Esophagus muscularis mucosa (tissue), 4 donors: Measurements from ENCODE around the gene LCMT2. TPM values are rescaled to one million over a fixed set of nuclear protein-coding genes. Genes with fewer than 3 reads are reported as not detected.
A peak's percentile ranks its signal among the peaks of the same experiment; 100 is the strongest.

ENCODE experiments used
- DNase-seq: peaks from one replicate; pipeline ENCODE4 v3.0.0-alpha.2; 2017; ENCODE audit errors: extremely low spot score
- H3K27ac ChIP-seq, 4 donors: fragments of 200-600 bp; sonication (generic); replicated peaks in 1 of 4; 1 replicate in 3 of 4; 2 replicates in 1 of 4; pipeline ENCODE4 v1.5.1; 2016 to 2019; ENCODE audit warnings: mild to moderate bottlenecking in 1 of 4
- H3K27me3 ChIP-seq, 4 donors: fragments of 200-600 bp; sonication (generic); one replicate each; pipeline versions ENCODE4 v1.5.1 to v1.6.0; 2016 to 2019
- H3K36me3 ChIP-seq, 4 donors: fragments of 200-600 bp; sonication (generic); one replicate each; pipeline ENCODE4 v1.5.1; 2016 to 2019
- H3K4me1 ChIP-seq, 4 donors: fragments of 200-600 bp; sonication (generic); one replicate each; pipeline ENCODE4 v1.5.1; 2016 to 2019
- H3K4me3 ChIP-seq, 4 donors: fragments of 200-600 bp; sonication (generic); 1 replicate in 2 of 4; 2 replicates in 2 of 4; pipeline ENCODE4 v1.5.1; 2016 to 2019; ENCODE audit warnings: mild to moderate bottlenecking in 4 of 4, moderate library complexity in 1 of 4
- H3K9me3 ChIP-seq, 4 donors: fragments of 200-600 bp; sonication (generic); 1 replicate in 3 of 4; 2 replicates in 1 of 4; pipeline ENCODE4 v1.5.1; 2016 to 2019
- CTCF ChIP-seq, 3 experiments: fragments of 200-600 bp in 2 of 3; fragments of 450-650 bp in 1 of 3; sonication (generic) in 2 of 3; IDR thresholded peaks; one replicate each; pipeline ENCODE4 v1.5.1; 2017 to 2019; ENCODE audit warnings: antibody characterized with exemption in 3 of 3, mild to moderate bottlenecking in 2 of 3, moderate library complexity in 1 of 3
- EP300 ChIP-seq: sonication (generic); formaldehyde crosslinking; IDR thresholded peaks from one replicate; pipeline ENCODE4 v1.6.1; 2017; ENCODE audit warnings: antibody characterized with exemption
- POLR2A ChIP-seq: fragments of 450-650 bp; IDR thresholded peaks from one replicate; pipeline ENCODE4 v1.6.1; 2017; ENCODE audit warnings: antibody characterized with exemption, moderate library complexity, mild to moderate bottlenecking, low read depth
- POLR2AphosphoS5 ChIP-seq, 2 donors: sonication (generic); formaldehyde crosslinking; IDR thresholded peaks; one replicate each; pipeline ENCODE4 v1.6.1; 2017; ENCODE audit warnings: antibody characterized with exemption in 2 of 2
- WGBS: methylation state at CpG from one replicate; pipeline ENCODE4 v1.1.5; 2018; 5-methylcytosine and 5-hydroxymethylcytosine counted together
- intact Hi-C: fragments of 100-400 bp; cut with DNase I; formaldehyde crosslinking; loops from one replicate; pipeline ENCODE4 v1.15.1; 2023
- total RNA-seq, 4 donors: library from RNA; depleted of rRNA; stranded (reverse); fragments of >200 nt; gene quantifications; one replicate each; pipeline versions ENCODE4 v1.1.0 to v1.2.1, GENCODE V29; 2016

The LCMT2 gene
- total RNA-seq, 4 donors from 2014 or later, result 5.4 to 9.3 (median 7.1) TPM

GRCh38 chr15:43316971-43317346 is 13.4 kb downstream of the LCMT2 start:
- TF ChIP-seq EP300 (no peak), POLR2A (no peak), POLR2AphosphoS5 (IDR thresholded peaks at IDR 0.05) (no peak), CTCF (IDR thresholded peaks at IDR 0.05) (no peak)
- Histone ChIP-seq H3K9me3 (no peaks in the 10 kb centered on the region), H3K36me3 (no peaks in the 10 kb centered on the region), H3K4me1 (peaks cover 0 to 14% (median 5%) of the 10 kb centered on the region in 4 donors), H3K27me3 (peaks cover 0 to 13% (median 0%) of the 10 kb centered on the region in 4 donors), H3K4me3 (no peak overlapping the region), H3K27ac (peak overlapping the region in 2 of 4 donors; percentile 53 to 63)
- WGBS, result 90% methylated on average over 1 of the region's 1 CpG
- intact Hi-C loops, result no loop called here
- DNase-seq, result no peak

- intact Hi-C loops, result no loop called here
- Histone ChIP-seq H3K27ac (peak overlapping the region; percentile 53 to 63 (median 56)), H3K4me3 (no peak overlapping the region), H3K27me3 (peaks cover 0 to 17% (median 0%) of the 10 kb centered on the region in 4 donors), H3K9me3 (no peaks in the 10 kb centered on the region), H3K36me3 (no peaks in the 10 kb centered on the region), H3K4me1 (peaks cover 0 to 14% (median 5%) of the 10 kb centered on the region in 4 donors)
- WGBS, result 23% methylated on average over 6 of the region's 6 CpGs
- no peak for DNase-seq
- TF ChIP-seq POLR2A, result no peak
- peak in 1 of 2 donors; percentile 50 for TF ChIP-seq POLR2AphosphoS5 (IDR thresholded peaks at IDR 0.05)
Measured at GRCh38 chr15:43316016-43316970, 14.1 kb downstream of the LCMT2 start.

GRCh38 chr15:43314171-43314570 is 16.2 kb downstream of the LCMT2 start:
- no peak for DNase-seq
- intact Hi-C loops, result no loop called here
- Histone ChIP-seq H3K9me3 (no peaks in the 10 kb centered on the region), H3K27me3 (peaks cover 0 to 28% (median 0%) of the 10 kb centered on the region in 4 donors), H3K4me3 (no peak overlapping the region), H3K4me1 (peaks cover 0 to 14% (median 5%) of the 10 kb centered on the region in 4 donors), H3K27ac (peak overlapping the region in 1 of 4 donors; percentile 20), H3K36me3 (no peaks in the 10 kb centered on the region)
- 68% methylated on average over 3 of the region's 3 CpGs for WGBS
- TF ChIP-seq POLR2AphosphoS5 (IDR thresholded peaks at IDR 0.05), result no peak
- TF ChIP-seq POLR2A, result no peak
- TF ChIP-seq CTCF (IDR thresholded peaks at IDR 0.05), result no peak

GRCh38 chr15:43312378-43312777 is 18.0 kb downstream of the LCMT2 start:
- no peaks in the 10 kb centered on the region for H3K36me3 ChIP-seq
- H3K4me1 ChIP-seq, result peaks cover 0 to 14% (median 5%) of the 10 kb centered on the region in 4 donors
- H3K9me3 ChIP-seq, result no peaks in the 10 kb centered on the region
- H3K27me3 ChIP-seq, result peaks cover 0 to 40% (median 0%) of the 10 kb centered on the region in 4 donors
- intact Hi-C loops, result no loop called here
- H3K27ac ChIP-seq, result no peak overlapping the region
- TF ChIP-seq POLR2A (no peak), CTCF (IDR thresholded peaks at IDR 0.05) (no peak), POLR2AphosphoS5 (IDR thresholded peaks at IDR 0.05) (no peak), EP300 (no peak)
- no peak for DNase-seq
- no peak overlapping the region for H3K4me3 ChIP-seq
- 61% methylated on average over 4 of the region's 4 CpGs for WGBS

- intact Hi-C loops, result no loop called here
- WGBS, result 88% methylated on average over 11 of the region's 11 CpGs
- no peaks in the 10 kb centered on the region for H3K9me3 ChIP-seq
- H3K27me3 ChIP-seq, result peaks cover 0 to 33% (median 0%) of the 10 kb centered on the region in 4 donors
- no peak for DNase-seq
- no peaks in the 10 kb centered on the region for H3K36me3 ChIP-seq
- no peak within 1 kb of the TSS for H3K4me3 ChIP-seq
- no peak for TF ChIP-seq POLR2A
- no peak for TF ChIP-seq CTCF (IDR thresholded peaks at IDR 0.05)
- no peak for TF ChIP-seq POLR2AphosphoS5 (IDR thresholded peaks at IDR 0.05)
- no peak for TF ChIP-seq EP300
- H3K4me1 ChIP-seq, result no peaks in the 10 kb centered on the region
- no peak within 1 kb of the TSS for H3K27ac ChIP-seq
Measured at GRCh38 chr15:43302205-43302817, 28.1 kb downstream of the LCMT2 start, which contains the start of gene TGM7. TSS of gene TGM7 (minus strand) at chr15:43302255.
